ENCODE data around the gene NIPAL4.

GRCh38 chr5:157468293-157468965 lies 8.4 kb downstream of the NIPAL4 start:
- TF ChIP-seq, protein P1, sequence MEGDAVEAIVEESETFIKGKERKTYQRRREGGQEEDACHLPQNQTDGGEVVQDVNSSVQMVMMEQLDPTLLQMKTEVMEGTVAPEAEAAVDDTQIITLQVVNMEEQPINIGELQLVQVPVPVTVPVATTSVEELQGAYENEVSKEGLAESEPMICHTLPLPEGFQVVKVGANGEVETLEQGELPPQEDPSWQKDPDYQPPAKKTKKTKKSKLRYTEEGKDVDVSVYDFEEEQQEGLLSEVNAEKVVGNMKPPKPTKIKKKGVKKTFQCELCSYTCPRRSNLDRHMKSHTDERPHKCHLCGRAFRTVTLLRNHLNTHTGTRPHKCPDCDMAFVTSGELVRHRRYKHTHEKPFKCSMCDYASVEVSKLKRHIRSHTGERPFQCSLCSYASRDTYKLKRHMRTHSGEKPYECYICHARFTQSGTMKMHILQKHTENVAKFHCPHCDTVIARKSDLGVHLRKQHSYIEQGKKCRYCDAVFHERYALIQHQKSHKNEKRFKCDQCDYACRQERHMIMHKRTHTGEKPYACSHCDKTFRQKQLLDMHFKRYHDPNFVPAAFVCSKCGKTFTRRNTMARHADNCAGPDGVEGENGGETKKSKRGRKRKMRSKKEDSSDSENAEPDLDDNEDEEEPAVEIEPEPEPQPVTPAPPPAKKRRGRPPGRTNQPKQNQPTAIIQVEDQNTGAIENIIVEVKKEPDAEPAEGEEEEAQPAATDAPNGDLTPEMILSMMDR (IDR thresholded peaks at IDR 0.05): no peak
- TF ChIP-seq TCF7L2 (IDR thresholded peaks at IDR 0.05; ENCODE audit: low read depth, low read length): no peak
- TF ChIP-seq POLR2AphosphoS5 (IDR thresholded peaks at IDR 0.05; ENCODE audit: low read depth, low read length): no peak
- TF ChIP-seq SIN3A (IDR thresholded peaks at IDR 0.05; ENCODE audit: borderline replicate concordance, insufficient read depth, low read depth, low read length): no peak
- TF ChIP-seq REST (IDR thresholded peaks at IDR 0.05; ENCODE audit: insufficient read depth in 1 of 2, low read depth in 2 of 2, low read length in 1 of 2): no peak
